Neuron (in vitro differentiated cells): ENCODE data around the gene SERPING1.
A peak's percentile ranks its signal among the peaks of the same experiment; 100 is the strongest.
"Not testable (repeated sequence)": the region's sequence is repeated elsewhere in the genome, so short reads cannot be mapped to it uniquely, and the experiment has no call there.

Experiments
- H2AFZ ChIP-seq: one replicate; pipeline ENCODE4 v1.6.1; 2013; ENCODE audit warnings: low read depth, mild to moderate bottlenecking, inconsistent platforms, low read length, moderate library complexity
- H3K27me3 ChIP-seq: one replicate; pipeline ENCODE4 v1.6.1; 2013; ENCODE audit warnings: low read length; ENCODE audit not compliant: insufficient read depth
- H3K36me3 ChIP-seq: one replicate; pipeline ENCODE4 v1.6.1; 2013; ENCODE audit warnings: low read length; ENCODE audit not compliant: insufficient read depth
- H3K4me1 ChIP-seq: one replicate; pipeline ENCODE4 v1.6.1; 2013; ENCODE audit warnings: low read length; ENCODE audit not compliant: insufficient read depth
- H3K4me3 ChIP-seq: 2 replicates; pipeline ENCODE4 v1.5.1; 2013; ENCODE audit warnings: mild to moderate bottlenecking, low read length, moderate library complexity
- H3K9me3 ChIP-seq: one replicate; pipeline ENCODE4 v1.6.1; 2013; ENCODE audit warnings: low read length

SERPING1 gene

DNA sequence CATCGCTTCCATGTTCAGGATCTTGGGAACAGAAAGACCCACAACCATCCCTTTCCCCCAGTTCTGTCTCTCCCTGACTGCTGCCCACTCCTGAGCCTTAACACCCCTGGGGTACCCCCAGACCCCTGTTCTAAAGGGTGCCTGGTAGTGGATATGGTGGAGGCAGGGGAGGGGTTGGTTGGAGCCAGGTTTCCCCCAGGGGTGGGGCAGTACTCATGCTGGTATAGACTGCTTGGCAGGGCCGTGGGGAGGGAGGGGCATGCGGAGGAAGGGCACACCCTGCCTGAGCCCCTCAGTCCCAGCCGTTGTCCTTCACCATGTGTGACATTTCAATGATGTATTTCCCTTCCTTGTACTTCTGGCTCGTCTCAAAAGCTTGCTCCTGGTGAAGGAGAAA lies 48.2 kb downstream of the SERPING1 start:
- H3K9me3 ChIP-seq = no peaks in the 10 kb centered on the region
- H3K27me3 ChIP-seq = no peaks in the 10 kb centered on the region
- peaks cover 23% of the 10 kb centered on the region for H3K36me3 ChIP-seq
- H3K4me1 ChIP-seq = peaks cover 73% of the 10 kb centered on the region
- no peak overlapping the region for H2AFZ ChIP-seq
- no peak overlapping the region for H3K4me3 ChIP-seq

DNA sequence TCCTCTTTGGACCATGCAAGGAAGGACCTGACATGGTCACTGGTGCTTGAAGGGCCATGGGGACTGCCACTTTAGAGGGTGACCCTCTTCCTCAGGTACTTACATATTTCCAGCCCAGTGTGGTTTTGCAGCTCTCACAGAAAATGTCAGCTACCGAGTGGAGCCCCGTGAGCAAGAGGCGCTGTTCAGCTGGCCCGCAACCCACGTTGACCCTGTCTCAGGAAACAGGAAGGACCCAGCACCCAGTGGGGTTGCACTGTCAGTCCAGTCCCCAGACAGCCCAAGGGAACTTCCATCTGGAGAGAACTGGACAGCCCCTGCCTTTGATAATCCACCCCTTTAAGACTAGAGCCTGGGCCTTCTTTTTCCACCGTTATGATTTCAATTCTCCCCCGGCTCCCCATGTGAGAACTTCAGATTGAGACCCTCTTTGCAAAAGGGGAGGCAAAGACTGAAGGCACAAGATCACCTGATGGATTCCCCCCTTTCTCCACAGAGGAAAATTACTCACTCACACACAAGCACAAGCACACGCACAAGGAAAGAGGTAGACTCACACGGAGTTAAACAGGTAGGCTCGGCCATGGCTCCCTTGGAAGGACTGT lies 48.8 kb downstream of the SERPING1 start:
- Histone ChIP-seq H3K4me3 (no peak overlapping the region), H3K36me3 (peaks cover 17% of the 10 kb centered on the region), H3K27me3 (no peaks in the 10 kb centered on the region), H2AFZ (no peak overlapping the region), H3K4me1 (peaks cover 67% of the 10 kb centered on the region), H3K9me3 (no peaks in the 10 kb centered on the region)

DNA sequence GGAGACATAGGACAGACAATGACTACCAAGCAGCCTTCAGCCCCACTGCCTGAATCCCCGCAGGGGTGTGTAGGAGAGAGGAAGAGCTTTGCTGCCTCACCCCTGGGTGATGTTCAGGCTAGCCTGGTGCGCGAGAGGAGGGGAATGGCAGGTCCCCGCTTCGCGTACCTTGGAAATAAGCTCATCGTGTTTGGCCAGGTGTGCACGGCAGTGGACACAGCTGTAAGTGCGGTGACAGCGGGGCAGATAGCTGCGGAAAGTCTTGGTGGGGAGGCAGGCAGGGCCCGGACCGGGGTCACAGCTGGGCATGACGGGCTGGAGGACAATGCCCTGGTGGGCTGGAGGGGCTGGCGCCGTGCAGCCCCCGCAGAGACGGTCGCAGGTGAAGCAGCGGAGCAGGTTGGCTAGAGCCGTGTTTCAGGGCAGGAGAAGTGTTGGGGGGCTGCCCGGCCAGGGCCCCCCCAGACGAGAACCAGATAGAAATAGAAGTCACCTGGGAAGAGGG lies 49.4 kb downstream of the SERPING1 start:
- Histone ChIP-seq H3K4me3 (no peak overlapping the region), H2AFZ (no peak overlapping the region), H3K27me3 (no peaks in the 10 kb centered on the region), H3K36me3 (peaks cover 11% of the 10 kb centered on the region), H3K4me1 (peaks cover 61% of the 10 kb centered on the region), H3K9me3 (no peaks in the 10 kb centered on the region)

DNA sequence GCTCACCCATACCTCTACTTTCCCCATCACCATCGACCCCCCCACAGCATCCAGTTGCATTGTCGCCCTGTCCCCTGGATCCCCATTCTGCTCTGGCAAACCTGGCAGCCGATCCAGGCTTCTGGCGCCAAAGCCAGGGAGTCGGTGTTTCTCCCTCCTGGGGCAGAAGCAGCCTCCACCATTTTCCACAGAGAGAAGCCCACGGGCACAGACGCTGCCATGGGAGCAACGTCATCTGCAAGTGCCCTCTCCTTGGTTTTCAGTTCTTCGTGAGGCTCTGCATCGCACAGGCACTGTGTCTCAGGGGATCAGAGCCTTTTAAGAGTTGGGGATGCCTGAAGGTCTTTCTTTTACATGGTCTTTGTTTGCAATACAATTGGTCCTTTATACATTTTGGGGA lies 49.9 kb downstream of the SERPING1 start:
- Histone ChIP-seq H3K4me3 (no peak overlapping the region), H3K4me1 (peaks cover 60% of the 10 kb centered on the region)

DNA sequence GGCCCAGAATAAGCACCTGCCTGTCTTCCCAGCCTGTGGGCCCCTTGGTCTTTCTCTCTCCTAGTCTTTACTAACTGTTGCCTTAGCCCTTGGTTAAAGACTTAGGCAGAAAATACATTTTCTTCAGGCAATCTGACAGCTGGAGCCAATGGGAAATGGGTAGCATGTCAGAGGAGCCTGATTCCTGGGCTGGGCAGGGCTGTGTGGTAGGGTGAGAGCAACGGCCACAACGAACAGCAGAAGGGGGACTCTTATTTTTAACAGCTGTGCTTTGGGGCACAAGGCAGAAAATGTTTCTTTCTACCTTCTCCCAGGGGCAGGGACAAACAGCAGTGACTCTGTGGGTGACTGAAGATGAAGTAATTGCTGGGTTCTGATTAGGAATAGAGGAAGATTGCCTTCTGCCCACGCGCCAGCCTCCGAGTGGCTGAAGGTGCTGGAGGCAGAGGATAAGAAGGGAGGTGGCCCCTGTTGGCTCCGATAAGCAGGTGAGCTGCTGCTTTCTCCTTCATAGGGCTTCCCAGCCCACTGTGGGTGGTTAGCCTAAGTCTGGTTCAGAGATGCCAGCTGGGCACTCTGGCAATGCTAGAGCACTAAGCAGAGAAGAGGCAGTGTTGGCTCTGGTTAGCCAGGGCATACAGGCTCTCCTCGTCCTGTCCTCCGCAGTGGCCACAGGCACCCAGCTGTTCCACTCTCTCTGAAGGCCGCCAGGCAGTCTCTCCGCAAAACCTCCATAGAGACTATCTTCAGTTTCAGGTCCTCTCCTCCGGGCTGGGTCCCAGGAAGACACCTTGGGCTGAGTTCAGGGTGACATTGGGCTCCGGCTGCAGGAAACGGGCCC lies 50.7 kb downstream of the SERPING1 start:
- peaks cover 60% of the 10 kb centered on the region for H3K4me1 ChIP-seq

More for the DNA sequence above, 49.9 kb downstream of the SERPING1 start:
- H3K9me3 ChIP-seq = no peaks in the 10 kb centered on the region
- H3K36me3 ChIP-seq = peaks cover 9% of the 10 kb centered on the region
- no peaks in the 10 kb centered on the region for H3K27me3 ChIP-seq
- no peak overlapping the region for H2AFZ ChIP-seq

DNA sequence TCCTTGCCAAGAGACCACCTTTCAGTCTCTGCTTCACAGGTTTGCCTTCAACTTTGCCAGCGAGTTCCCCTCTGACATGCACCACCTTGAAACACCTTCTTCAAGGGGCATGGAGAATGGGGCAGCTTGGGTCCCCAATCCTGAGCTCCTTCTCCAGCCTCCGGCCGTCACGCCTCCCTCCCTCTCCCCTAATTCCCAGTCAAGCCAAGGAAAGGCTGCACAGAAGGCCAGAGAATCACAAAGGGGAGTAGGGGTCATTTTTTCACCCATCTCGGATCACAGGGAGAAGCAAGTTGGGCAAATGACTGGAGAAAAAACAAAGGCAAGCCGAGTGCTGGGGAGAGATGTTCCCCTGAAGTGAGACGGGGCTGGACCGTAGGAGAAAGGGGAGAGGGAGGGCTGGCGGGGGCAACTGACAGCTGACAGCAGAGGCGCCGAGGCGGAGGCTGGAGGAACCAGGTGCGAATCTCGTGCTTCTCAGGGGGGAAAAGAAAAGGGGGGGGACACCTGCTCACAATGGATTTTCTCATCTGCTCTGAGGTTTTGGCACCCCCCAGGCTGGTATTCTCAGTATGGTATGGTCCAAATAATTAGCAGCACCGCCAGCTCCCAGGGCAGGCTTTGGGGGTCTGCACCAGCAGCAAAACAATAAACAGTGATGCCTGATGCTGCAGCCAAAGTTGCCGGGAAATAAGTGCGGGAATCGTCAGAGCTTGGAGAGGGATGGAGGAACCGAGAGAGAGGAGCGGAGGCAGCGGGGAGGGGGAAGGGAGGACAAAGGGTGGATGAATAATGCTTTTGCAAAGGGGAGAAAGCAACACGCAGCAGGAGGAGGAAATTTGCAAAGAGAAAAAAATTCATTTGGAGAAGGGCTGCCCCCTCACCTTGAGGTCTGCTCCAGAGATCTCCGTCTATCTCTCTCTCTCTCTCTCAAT lies 51.6 kb downstream of the SERPING1 start:
- Histone ChIP-seq H3K27me3 (no peaks in the 10 kb centered on the region), H3K4me3 (peak overlapping the region; percentile 36), H3K9me3 (no peaks in the 10 kb centered on the region), H2AFZ (no peak overlapping the region), H3K36me3 (no peaks in the 10 kb centered on the region), H3K4me1 (peaks cover 60% of the 10 kb centered on the region)

More for the DNA sequence above, 50.7 kb downstream of the SERPING1 start:
- Histone ChIP-seq H2AFZ (no peak overlapping the region), H3K9me3 (no peaks in the 10 kb centered on the region), H3K36me3 (peaks cover 4% of the 10 kb centered on the region), H3K4me3 (peak overlapping the region; percentile 36), H3K27me3 (no peaks in the 10 kb centered on the region)

DNA sequence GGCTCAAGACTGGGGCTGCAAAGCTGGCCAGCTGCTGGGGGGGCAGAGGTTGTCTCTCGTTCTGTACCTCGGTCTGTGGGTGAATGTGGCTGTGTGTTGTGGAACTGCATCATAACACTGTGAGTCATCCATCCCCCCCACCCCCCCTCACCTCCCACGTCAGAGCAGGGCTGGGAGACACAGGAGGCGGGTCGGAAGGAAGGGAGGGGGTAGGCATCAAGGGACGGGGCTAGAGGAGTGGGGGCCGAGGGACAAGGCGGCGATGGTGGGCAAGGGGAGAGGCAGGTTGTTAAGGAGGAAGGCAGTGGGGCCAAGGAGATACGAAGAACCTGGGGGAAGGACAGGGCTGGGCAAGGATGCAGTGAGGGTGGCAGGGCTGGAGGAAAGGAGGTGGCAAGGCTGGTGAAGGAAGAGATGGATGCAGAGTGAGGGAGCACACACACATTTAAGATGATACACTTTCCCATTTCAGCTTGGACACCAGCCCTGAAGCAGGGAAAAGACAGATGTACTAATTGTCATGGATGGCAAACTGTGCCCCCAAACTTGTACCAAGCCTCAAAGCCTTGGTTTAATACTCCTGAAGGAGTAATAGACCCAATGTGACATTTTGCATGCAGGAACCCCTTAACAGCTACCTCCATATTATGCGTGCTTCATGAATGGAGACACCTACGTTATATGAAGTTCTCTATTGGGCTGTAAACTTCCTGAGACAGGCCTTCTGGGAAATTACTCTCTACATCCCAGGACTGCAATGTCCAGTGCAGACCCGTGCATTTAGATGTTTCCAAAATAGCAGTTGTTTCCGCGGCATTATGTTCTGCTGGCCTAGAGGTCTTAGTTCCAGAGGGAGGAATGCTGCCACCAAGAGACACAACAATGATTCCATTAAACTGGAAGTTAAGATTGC lies 52.6 kb downstream of the SERPING1 start, which contains the start of gene YPEL4:
Gene YPEL4, minus strand, starts transcription at position 87 of the 913 bp plus-strand sequence. CDS start 2,805 bp downstream, outside the sequence.
- Histone ChIP-seq H3K36me3 (no peaks in the 10 kb centered on the region), H3K4me3 (peak within 1 kb of the TSS; percentile 36), H2AFZ (no peak within 1 kb of the TSS), H3K9me3 (no peaks in the 10 kb centered on the region), H3K4me1 (peaks cover 53% of the 10 kb centered on the region), H3K27me3 (no peaks in the 10 kb centered on the region)

DNA sequence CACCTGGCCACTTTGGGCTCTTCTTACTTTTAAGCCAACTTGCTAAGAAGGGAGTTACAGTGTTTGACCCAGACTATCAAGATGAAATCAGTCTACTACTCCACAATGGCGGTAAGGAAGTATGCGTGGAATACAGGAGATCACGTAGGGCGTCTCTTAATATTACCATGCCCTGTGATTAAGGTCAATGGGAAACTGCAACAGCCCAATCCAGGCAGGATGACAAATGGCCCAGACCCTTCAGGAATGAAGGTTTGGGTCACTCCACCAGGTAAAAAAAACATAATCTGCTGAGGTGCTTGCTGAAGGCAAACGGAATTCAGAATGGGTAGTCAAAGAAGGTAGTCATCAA lies 53.2 kb downstream of the SERPING1 start:
- no peaks in the 10 kb centered on the region for H3K27me3 ChIP-seq
- no peak overlapping the region for H2AFZ ChIP-seq
- no peaks in the 10 kb centered on the region for H3K9me3 ChIP-seq
- H3K4me1 ChIP-seq = peaks cover 47% of the 10 kb centered on the region
- H3K4me3 ChIP-seq = no peak overlapping the region
- H3K36me3 ChIP-seq = no peaks in the 10 kb centered on the region

DNA sequence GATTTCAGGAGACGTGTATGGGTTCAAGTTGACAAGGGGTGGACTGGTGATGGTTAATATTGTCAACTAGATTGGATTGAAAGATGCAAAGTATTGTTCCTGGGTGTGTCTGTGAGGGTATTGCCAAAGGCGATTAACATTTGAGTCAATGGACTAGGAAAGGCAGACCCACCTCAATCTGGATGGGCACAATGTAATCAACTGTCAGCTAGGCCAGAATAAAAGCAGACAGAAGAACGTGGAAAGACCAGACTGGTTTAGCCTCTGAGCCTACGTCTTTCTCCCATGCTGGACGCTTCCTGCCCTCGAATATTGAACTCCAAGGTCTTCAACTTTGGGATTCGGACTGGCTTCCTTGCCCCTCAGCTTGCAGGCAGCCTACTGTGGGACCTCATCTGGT lies 53.9 kb downstream of the SERPING1 start:
- H3K4me1 ChIP-seq = peaks cover 40% of the 10 kb centered on the region
- H3K9me3 ChIP-seq = no peaks in the 10 kb centered on the region
- H3K27me3 ChIP-seq = no peaks in the 10 kb centered on the region
- H3K4me3 ChIP-seq = no peak overlapping the region
- H3K36me3 ChIP-seq = no peaks in the 10 kb centered on the region
- H2AFZ ChIP-seq = no peak overlapping the region

DNA sequence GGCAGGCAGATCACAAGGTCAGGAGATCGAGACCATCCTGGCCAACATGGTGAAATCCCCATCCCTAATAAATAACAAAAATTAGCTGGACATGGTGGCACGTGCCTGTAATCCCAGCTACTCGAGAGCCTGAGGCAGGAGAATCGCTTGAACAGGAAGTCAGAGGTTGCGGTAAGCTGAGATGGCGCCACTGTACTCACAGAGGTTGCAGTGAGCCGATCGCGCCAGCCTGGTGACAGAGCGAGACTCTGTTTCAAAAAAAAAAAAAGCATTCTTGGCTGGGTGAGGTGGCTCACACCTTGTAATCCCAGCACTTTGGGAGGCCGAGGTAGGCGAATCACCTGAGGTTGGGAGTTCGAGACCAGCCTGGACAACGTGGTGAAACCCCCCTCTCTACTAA lies 54.7 kb downstream of the SERPING1 start:
- H3K4me3 ChIP-seq, H3K9me3 ChIP-seq, H2AFZ ChIP-seq, H3K27me3 ChIP-seq, H3K36me3 ChIP-seq: not testable (repeated sequence)
- peaks cover 36% of the 10 kb centered on the region for H3K4me1 ChIP-seq

DNA sequence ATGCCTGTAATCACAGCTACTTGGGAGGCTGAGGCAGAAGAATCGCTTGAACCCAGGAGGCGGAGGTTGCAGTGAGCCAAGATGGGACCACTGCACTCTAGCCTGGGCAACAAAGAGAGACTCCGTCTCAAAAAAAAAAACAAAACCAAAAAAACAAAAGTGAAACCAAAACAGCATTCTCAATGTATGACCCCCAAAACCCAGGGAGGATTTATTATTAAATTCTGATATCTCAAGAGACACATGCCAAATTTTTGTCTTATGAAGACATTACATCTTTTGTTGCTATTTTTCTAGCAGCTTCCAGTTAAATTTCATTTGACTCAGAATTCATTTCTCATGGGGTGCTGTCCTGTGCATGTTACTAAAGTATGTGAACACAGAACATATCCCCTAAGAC lies 55.2 kb downstream of the SERPING1 start:
- no peaks in the 10 kb centered on the region for H3K36me3 ChIP-seq
- no peaks in the 10 kb centered on the region for H3K27me3 ChIP-seq
- no peak overlapping the region for H2AFZ ChIP-seq
- H3K4me3 ChIP-seq = no peak overlapping the region
- no peaks in the 10 kb centered on the region for H3K9me3 ChIP-seq
- peaks cover 32% of the 10 kb centered on the region for H3K4me1 ChIP-seq

DNA sequence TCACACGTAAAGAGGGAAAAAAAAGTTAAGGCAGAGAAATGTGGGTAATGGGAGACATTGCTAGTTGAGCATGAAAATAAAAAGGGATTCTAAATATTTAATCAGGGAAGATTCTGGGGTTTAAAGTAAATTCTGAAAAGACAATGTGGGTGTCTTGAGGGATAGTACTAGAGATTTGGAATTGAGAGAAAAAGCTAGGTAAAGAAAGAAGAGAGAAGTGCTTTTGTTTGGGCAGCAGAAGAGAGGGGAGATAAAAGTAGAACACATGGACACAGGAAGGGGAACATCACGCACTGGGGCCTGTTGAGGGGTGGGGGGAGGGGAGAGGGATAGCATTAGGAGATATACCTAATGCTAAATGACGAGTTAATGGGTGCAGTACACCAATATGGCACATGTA lies 55.7 kb downstream of the SERPING1 start:
- Histone ChIP-seq H3K4me3 (no peak overlapping the region), H3K36me3 (no peaks in the 10 kb centered on the region), H3K27me3 (no peaks in the 10 kb centered on the region), H2AFZ (no peak overlapping the region), H3K9me3 (no peaks in the 10 kb centered on the region), H3K4me1 (peaks cover 28% of the 10 kb centered on the region)
